Measurements from ENCODE around the gene CEP63. TPM values are rescaled to one million over a fixed set of nuclear protein-coding genes. Genes with fewer than 3 reads are reported as not detected.

Gene CEP63
- total RNA-seq, 1 donor from 2014 or later, result 16.8 TPM

DNA sequence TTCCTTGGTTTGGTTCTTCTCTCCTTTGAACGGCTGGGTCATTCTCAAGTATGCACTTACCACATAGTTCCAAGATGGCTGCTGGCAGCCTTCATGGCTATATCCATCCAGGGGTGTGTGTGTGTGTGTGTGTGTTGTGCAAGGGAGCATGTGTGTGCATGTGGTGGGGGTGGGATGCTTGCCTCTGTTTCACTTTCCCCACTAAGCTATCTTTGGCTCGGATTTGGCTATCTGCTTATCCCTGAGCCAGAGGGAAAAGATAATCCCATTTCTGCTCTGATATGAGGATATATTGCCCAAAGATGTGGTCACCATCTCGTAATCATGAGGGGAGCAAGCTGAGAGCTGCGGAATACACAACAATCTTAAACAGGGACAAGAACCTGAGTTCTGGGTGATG lies 26.3 kb upstream of the CEP63 start:
- H3K36me3 Mint-ChIP-seq (ENCODE audit: low read depth, unreplicated experiment), result no peaks in the 10 kb centered on the region
- DNase-seq (ENCODE audit: low spot score), result no peak
- TF ChIP-seq, protein P1, sequence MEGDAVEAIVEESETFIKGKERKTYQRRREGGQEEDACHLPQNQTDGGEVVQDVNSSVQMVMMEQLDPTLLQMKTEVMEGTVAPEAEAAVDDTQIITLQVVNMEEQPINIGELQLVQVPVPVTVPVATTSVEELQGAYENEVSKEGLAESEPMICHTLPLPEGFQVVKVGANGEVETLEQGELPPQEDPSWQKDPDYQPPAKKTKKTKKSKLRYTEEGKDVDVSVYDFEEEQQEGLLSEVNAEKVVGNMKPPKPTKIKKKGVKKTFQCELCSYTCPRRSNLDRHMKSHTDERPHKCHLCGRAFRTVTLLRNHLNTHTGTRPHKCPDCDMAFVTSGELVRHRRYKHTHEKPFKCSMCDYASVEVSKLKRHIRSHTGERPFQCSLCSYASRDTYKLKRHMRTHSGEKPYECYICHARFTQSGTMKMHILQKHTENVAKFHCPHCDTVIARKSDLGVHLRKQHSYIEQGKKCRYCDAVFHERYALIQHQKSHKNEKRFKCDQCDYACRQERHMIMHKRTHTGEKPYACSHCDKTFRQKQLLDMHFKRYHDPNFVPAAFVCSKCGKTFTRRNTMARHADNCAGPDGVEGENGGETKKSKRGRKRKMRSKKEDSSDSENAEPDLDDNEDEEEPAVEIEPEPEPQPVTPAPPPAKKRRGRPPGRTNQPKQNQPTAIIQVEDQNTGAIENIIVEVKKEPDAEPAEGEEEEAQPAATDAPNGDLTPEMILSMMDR (IDR thresholded peaks at IDR 0.05; ENCODE audit: unreplicated experiment), result no peak
- no peak overlapping the region for H3K4me3 Mint-ChIP-seq (ENCODE audit: unreplicated experiment)
- peaks cover 27% of the 10 kb centered on the region for H3K4me1 Mint-ChIP-seq (ENCODE audit: unreplicated experiment)
- H3K27me3 Mint-ChIP-seq (ENCODE audit: unreplicated experiment), result no peaks in the 10 kb centered on the region
- H3K9me3 Mint-ChIP-seq (ENCODE audit: unreplicated experiment), result no peaks in the 10 kb centered on the region
- no peak overlapping the region for H3K27ac Mint-ChIP-seq (ENCODE audit: unreplicated experiment)

DNA sequence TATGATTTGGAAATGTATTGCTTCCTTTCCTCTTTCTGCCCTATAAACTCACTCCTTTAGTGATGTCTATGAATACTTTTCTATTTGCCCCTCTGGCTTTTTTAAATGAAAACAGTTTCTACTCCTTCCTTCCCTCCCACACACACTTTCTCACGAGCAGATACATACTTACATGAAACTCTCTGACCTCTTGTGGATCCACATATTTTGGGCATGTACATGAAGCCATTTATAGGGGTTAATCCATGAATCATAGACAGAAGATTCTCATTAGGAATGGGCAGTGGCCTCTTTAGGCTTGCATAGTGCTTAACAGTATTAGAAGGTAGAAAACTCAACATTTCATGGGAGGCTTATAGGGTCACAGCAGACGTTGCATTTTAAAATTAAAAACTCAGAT lies 24.9 kb upstream of the CEP63 start:
- TF ChIP-seq, protein P1 (IDR thresholded peaks at IDR 0.05; ENCODE audit: unreplicated experiment), result no peak
- Mint-ChIP-seq H3K27me3 (ENCODE audit: unreplicated experiment) (no peaks in the 10 kb centered on the region), H3K9me3 (ENCODE audit: unreplicated experiment) (no peaks in the 10 kb centered on the region), H3K36me3 (ENCODE audit: low read depth, unreplicated experiment) (no peaks in the 10 kb centered on the region), H3K27ac (ENCODE audit: unreplicated experiment) (no peak overlapping the region), H3K4me1 (ENCODE audit: unreplicated experiment) (peaks cover 27% of the 10 kb centered on the region), H3K4me3 (ENCODE audit: unreplicated experiment) (no peak overlapping the region)
- no peak for DNase-seq (ENCODE audit: low spot score)

DNA sequence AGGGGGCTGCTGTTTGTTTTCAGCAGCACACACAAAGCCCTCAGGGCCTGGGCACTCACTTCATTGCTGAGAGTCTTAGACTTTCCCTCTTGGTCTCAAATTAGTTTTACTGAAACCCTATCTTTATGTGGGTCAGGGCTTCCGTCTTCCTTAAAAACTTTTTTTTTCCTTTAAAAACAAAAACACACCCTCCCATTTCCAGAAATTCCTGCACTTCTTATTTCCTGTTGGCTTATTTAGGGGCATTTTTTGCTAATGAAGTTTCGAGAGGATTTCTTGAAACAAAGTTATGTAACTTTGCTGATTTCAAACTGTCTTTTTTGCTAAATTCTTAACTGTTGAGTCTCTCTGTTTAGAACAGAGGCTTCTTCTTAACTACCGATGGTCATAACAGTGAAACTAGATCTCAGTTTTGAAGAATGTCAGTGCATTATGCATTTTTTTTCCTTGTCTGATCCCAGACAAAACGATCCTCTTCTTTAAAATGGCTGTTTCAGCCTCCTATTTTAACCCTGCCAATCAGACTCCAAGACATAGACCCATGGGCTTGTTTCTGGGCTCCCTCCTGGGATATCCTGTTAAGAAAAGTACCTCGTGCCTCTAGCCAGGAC lies 23.4 kb upstream of the CEP63 start:
- DNase-seq (ENCODE audit: low spot score), result no peak
- no peaks in the 10 kb centered on the region for H3K9me3 Mint-ChIP-seq (ENCODE audit: unreplicated experiment)

DNA sequence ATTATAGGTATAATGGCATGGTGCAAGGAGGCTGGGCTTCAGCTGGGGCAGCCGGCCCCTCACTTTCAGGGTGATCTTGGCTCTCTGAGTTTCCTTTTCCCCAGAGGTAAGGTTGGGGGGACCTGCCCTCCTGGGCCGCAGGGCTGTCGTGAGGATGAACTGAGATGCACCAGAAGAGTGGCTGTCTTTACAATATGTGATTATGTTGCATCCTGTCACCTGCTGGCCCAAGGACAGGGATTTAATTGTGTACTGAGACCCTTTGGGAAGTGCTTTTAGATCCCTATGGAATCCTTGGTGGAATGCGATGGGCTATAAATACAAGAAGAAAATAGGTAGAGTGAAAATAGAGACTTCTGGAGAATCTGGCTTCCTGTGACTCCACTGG lies 22.2 kb upstream of the CEP63 start:
- Mint-ChIP-seq H3K4me1 (ENCODE audit: unreplicated experiment) (peaks cover 31% of the 10 kb centered on the region), H3K4me3 (ENCODE audit: unreplicated experiment) (no peak overlapping the region), H3K9me3 (ENCODE audit: unreplicated experiment) (no peaks in the 10 kb centered on the region), H3K36me3 (ENCODE audit: low read depth, unreplicated experiment) (no peaks in the 10 kb centered on the region), H3K27ac (ENCODE audit: unreplicated experiment) (peak overlapping the region; percentile 86), H3K27me3 (ENCODE audit: unreplicated experiment) (peaks cover 1% of the 10 kb centered on the region)
- TF ChIP-seq, protein P1 (IDR thresholded peaks at IDR 0.05; ENCODE audit: unreplicated experiment), result no peak
- no peak for DNase-seq (ENCODE audit: low spot score)

More for the DNA sequence above, 23.4 kb upstream of the CEP63 start:
- no peak overlapping the region for H3K4me3 Mint-ChIP-seq (ENCODE audit: unreplicated experiment)
- TF ChIP-seq, protein P1 (IDR thresholded peaks at IDR 0.05; ENCODE audit: unreplicated experiment), result no peak
- H3K27ac Mint-ChIP-seq (ENCODE audit: unreplicated experiment), result peak overlapping the region; percentile 53
- peaks cover 29% of the 10 kb centered on the region for H3K4me1 Mint-ChIP-seq (ENCODE audit: unreplicated experiment)
- no peaks in the 10 kb centered on the region for H3K36me3 Mint-ChIP-seq (ENCODE audit: low read depth, unreplicated experiment)
- no peaks in the 10 kb centered on the region for H3K27me3 Mint-ChIP-seq (ENCODE audit: unreplicated experiment)

DNA sequence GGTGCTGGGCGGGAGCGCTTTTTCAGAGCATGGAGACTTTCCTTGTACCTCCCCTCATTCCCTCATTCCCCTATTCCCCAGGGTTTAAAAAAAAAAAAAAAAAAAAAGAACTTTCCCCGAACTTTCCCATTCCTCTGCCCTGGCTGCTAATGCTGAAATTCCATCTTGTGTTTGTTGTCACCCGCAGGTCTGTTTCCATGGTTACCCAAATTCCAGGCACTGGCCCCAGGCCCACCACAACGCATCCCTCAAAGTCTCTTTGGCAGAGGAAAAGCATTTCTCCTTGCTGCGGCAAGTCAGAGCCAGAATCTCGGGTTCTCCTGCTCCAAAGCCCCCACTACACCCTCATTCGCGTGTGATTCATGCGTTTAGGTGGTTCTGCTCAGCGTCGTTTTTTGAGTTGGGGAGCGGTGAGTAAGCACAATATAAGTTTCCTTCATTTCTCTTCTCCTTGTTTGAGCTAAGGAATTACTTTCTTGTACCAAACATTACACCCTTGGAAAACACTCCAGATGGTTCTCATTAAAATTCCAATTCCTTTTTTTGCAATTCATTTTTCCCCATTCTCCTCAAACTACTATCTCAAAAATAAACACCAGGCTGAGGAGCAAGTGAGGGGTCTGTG lies 21.7 kb upstream of the CEP63 start:
- H3K4me3 Mint-ChIP-seq (ENCODE audit: unreplicated experiment), result no peak overlapping the region
- H3K9me3 Mint-ChIP-seq (ENCODE audit: unreplicated experiment), result no peaks in the 10 kb centered on the region
- peaks cover 31% of the 10 kb centered on the region for H3K4me1 Mint-ChIP-seq (ENCODE audit: unreplicated experiment)
- TF ChIP-seq, protein P1 (IDR thresholded peaks at IDR 0.05; ENCODE audit: unreplicated experiment), result no peak
- peak; percentile 28 for DNase-seq (ENCODE audit: low spot score)
- no peaks in the 10 kb centered on the region for H3K36me3 Mint-ChIP-seq (ENCODE audit: low read depth, unreplicated experiment)
- peak overlapping the region; percentile 86 for H3K27ac Mint-ChIP-seq (ENCODE audit: unreplicated experiment)
- peaks cover 1% of the 10 kb centered on the region for H3K27me3 Mint-ChIP-seq (ENCODE audit: unreplicated experiment)
